ELR (cell line): ENCODE data around the gene GSAP.
"Not testable (repeated sequence)": the region's sequence is repeated elsewhere in the genome, so short reads cannot be mapped to it uniquely, and the experiment has no call there.

Experiments
- DNase-seq: peaks from one replicate; pipeline ENCODE4 v3.0.0-alpha.2; 2015; ENCODE audit warnings: low read depth

The GSAP gene, protein sequence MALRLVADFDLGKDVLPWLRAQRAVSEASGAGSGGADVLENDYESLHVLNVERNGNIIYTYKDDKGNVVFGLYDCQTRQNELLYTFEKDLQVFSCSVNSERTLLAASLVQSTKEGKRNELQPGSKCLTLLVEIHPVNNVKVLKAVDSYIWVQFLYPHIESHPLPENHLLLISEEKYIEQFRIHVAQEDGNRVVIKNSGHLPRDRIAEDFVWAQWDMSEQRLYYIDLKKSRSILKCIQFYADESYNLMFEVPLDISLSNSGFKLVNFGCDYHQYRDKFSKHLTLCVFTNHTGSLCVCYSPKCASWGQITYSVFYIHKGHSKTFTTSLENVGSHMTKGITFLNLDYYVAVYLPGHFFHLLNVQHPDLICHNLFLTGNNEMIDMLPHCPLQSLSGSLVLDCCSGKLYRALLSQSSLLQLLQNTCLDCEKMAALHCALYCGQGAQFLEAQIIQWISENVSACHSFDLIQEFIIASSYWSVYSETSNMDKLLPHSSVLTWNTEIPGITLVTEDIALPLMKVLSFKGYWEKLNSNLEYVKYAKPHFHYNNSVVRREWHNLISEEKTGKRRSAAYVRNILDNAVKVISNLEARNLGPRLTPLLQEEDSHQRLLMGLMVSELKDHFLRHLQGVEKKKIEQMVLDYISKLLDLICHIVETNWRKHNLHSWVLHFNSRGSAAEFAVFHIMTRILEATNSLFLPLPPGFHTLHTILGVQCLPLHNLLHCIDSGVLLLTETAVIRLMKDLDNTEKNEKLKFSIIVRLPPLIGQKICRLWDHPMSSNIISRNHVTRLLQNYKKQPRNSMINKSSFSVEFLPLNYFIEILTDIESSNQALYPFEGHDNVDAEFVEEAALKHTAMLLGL

DNA sequence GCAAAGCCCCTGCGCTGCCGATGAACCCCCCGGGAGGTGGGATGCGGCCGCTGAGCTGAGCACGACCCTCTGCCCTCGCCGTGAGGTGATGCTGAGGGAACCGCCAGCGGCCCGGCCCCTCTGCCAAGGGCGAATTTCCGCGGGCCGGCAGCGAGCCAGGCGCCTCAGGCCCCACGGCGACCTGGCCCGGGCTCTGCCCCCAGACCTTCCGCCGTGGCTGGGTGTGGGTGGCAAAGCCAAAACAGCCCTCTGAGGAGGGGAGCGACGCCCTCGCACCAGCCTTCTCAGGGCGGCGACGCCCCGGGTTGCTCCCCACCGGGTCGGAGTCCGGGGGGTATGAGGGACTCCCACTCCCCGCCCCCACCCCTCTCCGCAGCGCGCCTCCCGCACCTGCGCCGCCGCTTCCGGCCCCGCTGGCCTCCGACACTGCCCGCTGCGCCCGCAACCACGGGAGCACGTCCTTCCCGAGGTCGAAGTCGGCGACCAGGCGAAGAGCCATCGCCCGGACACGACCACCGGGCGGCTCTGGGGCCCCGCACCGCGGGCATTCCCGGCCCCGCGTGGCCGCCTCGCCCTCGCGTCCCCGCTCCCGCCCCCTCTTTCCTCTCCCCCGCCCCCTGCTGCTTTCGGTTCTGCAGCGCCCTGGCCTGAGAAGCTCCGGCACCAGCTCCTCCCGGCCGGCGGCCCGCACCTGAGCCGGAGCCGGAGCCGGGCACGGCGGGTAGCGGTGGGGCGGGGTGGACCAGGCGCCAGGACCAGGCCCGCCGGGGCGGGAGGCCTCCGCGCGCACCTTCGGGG lies at the start of gene GSAP:
GSAP (minus strand) TSS at position 527 of the 798 bp plus-strand sequence; CDS start at position 499, 28 bp downstream.
- peak; percentile 69 for DNase-seq

DNA sequence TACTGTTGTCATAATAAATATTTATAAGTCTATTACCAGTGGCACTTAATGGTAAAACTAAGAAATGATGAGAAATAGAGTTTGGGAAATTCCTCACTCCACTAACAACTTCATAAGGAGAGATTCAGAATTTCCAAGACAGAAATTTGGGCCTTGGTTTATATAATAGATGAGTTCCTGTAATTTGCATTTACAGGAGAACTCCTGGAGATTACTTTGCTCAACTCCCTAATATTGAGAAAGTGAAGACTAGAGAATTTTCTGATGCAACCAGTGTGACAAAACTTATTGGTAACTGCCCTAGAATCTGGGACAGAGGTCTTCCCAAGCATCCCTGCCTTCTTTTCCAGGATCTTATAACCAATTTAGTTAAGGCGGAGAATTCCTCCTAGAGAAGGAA lies 49.1 kb upstream of the GSAP start:
- DNase-seq: no peak

DNA sequence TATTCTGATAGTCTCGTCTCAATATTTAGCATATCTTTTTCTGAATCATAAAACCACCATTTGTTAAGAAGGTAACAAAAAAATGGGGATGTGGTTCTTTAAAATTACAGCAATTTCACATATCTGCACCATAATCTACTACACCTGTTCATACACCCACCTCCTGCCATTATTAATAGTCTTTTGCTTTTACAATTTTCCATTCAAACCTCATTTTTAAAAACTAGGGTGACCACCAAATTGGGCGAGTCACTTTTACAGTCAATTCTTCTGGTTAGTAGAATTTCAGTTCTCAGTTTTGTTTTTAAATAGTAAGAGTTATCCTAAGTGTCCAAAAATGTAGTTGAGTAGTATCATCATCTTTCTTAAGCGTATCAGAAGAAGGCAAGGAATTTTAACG lies 48.4 kb upstream of the GSAP start:
- no peak for DNase-seq

DNA sequence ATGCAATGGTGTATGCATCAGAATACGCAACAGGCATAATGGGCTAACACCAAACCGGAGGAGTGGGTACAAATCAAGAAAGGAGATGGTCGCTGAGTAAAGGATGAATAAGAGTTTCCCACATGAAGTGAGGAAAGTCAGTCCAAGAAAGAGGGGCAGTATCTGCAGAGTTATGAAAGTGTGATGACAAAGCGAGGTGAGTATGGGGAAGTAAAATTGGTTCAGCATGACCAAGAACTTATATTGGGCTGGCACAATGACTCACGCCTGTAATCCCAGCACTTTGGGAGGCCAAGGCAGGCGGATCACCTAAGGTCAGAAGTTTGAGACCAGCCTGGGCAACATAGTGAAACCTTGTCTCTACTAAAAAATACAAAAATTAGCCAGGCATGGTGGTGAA lies 47.5 kb upstream of the GSAP start:
- peak; percentile 89 for DNase-seq

DNA sequence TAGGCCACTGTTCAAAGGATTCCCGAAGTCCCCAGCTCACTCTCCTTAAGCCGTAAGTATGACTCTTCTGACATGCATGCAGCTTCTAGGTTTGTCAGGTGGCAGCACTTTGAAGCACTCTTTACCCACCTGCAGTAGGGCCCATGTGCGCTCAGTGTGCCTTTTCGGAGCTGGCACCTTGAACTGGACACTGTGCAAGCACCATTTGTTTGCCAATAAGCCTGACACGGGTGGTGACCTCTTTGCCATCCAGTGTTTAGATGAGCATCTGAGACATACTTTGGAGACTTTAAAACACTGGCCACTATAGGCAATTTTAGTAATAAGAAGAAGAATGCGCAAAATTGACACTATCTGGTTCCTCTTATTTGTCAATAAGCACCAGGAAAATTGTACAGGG lies 45.7 kb upstream of the GSAP start:
- DNase-seq: no peak

DNA sequence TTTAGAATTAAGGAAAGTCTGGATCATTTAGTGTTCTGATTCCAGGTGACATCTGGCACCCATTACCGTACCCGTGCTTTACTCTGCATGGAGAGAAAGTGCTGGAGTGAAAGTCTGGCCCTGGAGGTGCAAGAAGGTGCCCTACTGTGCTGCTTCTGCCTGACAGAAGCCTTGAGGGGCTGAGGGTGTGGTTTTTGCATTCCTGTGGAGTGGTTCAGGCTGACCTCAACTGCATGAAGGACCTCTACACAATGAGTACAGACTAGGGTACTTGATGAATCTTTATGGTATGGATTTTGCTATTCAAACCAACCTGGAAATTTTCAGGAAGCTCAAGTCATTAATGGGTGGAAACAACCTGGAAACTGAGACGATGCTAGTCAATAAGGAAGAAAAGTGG lies 45.1 kb upstream of the GSAP start:
- peak; percentile 63 for DNase-seq

DNA sequence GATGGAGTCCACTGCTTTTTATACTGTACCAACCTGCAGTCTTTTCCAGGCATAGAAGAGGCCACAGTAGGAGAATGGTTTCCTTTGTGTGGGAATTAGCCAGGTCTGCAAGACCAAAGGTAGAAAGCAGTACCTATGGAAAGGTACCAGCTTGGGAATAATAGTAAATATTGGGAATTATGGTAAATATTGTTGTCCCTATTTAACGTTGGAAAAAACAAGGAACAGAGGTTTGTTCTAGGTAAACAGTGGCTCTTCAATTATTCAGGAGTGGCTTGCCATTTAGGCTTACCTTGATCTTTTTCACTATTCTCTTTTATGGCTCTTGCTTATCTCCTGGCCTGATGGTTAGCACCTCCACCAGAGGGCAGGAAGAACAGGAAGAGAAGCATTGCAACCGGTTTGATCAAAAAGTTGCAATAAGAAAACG lies 43.9 kb upstream of the GSAP start:
- no peak for DNase-seq

DNA sequence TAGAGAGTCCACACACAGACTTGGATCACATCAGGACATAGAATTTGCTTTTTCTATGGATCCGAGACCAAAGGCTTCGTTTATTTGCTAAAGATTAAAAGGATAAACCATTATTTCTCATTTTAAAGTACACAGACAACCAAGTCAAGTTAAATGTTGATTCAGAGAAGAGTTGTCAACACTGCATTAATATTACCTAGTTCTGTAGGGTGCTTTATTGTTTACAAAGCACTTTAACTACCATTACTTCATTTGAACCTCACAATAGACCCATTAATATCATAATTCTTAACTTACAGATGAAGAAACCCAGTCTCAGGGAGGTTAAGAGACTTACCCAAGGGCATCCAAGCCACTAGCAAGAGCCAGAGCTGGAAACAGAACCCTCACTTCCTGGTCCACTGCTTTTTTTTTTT lies 43.2 kb upstream of the GSAP start:
- DNase-seq: no peak

DNA sequence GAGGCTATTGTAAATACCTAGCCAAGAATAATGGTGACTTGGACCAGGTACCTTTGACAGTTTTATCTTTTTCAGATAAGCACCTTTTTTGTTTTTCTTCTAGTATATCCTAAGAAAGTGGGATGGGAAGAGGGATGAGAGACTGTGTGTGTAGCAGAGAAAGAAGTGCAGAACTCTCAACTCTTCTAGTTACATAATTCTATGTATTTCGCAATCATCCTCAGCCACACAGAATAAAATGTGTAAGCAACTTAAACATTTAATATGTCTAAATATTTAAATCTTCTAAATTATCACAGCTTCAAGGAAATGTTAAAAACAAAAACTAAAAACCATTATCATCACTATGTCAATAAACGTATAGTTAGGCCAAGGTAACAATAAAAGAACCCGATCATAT lies 42.6 kb upstream of the GSAP start:
- no peak for DNase-seq

DNA sequence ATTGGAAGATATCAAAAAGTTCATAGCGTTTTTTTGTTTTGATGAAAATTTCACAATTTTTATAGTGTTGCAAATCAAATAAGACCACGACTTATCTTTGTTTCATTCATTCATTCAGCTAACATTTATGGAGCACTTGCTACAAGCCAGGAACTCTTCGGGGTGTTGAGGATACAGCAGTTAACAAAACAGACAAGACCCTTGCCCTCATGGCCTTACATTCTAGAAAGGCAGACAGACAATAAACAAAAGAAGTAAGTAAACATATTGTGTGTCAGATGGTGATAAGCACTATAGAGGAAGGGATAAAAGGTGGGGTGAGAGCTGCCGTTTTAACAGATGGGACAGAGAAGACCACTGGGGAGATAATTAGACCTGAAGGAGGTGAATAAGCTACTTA lies 41.6 kb upstream of the GSAP start:
- no peak for DNase-seq

DNA sequence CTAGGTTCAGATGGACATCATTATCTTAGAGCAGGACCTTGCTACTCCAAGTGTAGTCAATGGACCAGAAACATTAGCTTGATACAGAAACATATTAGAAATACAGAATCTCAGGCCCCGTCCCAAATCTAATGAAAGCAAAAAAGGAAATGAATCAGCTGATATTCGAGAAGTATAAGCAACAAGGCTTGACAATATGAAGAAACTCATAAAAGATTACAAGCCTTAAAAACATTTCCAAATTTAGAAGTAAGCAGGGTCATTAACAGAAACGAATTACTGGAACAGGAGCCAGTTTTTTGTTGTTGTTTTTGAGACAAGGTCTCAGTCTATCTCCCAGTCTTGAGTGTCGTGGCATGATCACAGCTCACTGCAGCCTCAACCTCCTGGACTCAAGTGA lies 40.5 kb upstream of the GSAP start:
- DNase-seq: no peak

DNA sequence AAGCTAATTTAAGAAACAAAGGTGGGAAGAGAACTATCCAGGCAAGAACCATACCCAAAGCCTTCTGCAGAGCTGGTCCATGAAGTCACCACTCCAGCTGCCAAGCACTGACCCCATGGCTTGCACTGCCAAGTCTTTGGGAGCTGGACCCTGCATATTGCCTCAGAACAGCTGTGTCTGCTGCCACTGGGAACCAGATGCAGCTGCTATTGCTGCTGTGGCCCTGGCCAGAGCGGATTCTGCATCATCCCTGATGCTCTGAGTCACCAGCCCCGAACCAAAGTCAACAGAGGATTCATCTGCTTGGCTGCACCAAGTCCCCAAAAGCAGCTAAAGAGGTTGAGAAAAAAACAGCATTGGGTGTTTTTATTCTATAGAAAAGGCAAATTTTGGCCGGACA lies 39.2 kb upstream of the GSAP start:
- peak; percentile 88 for DNase-seq

DNA sequence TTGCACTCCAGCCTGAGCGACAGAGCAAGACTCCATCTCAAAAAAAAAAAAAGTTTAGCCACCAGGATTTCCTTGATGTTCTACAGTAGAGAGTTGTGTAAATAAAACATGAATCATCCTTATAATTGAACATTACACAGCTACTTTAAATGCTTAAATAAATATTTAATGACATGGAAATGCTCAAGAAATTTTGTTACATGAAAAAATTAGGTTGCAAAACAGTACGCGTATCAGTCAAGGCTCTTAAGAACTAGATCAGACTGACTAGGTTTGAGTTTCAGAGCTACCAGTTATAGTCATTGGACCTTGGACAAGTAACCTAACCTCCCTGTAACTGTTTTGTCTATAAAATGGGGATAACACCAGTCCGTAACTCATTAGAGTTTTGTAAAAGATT lies 38.7 kb upstream of the GSAP start:
- no peak for DNase-seq

DNA sequence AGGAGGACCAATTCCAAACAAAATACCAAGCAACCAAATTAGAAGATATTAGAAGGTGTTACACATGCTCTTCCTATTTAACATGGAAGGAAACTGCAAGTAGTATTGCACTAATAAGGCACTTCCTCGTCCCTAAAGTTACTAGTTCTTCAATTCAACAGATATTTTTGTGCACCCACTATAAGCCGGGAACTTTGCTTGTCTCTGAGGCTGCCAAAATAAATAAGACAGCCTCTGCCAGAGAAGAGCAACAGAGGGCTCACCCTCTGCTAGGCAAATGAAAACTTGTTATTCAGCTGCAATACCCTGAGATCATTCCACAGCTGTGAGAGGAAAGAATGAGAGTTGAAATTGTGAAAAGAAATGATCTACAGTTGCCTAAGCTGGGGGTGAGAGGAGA lies 37.4 kb upstream of the GSAP start:
- no peak for DNase-seq

DNA sequence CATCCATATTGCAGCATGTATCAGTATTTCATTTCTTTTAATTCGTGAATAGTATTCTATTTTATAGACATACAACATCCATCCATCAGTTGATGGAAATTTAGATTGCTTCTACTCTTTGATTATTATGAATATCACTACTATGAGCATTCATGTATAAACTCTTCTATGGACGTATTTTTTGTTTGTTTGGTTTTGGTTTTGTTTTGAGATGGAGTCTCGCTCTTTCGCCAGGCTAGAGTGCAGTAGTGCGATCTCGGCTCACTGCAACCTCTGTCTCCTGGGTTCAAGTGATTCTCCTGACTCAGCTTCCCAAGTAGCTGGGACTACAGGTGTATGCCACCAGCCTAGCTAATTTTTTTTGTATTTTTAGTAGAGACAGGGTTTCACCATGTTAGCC lies 35.8 kb upstream of the GSAP start:
- not testable (repeated sequence) for DNase-seq

DNA sequence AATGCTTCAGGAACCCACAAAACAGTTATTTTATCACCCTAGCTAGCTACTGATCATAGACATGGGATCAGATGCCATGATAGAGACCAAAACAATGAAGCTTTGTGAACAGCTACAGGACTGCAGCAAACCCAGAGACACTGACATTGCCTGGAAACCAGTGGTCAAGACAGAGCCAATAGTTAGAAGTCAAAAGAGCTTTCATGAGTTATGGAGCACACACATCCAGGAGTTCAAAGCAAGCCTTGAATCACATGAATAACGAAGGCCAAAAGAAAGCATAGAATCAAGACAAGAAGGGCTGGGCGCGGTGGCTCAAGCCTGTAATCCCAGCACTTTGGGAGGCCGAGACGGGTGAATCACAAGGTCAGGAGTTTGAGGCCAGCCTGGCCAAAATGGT lies 34.5 kb upstream of the GSAP start:
- no peak for DNase-seq

DNA sequence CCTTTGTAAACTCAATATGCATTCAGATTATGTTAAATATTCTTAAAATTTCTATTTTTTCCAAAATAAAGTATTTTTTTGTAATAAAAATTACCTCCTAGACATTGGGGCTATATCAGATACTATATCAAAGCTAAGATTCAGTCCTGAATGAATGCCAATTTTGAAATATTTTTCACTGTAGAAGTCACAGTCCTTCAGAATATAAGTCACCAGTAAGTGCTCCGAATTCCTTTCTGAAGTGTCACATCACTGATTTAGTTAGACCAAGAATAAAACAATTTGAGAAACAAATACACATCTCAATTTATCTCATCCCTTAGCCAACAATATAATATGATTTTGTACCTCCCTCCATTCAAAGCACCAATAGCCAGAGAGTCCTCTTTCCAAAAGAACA lies 33.9 kb upstream of the GSAP start:
- DNase-seq: peak; percentile 73

DNA sequence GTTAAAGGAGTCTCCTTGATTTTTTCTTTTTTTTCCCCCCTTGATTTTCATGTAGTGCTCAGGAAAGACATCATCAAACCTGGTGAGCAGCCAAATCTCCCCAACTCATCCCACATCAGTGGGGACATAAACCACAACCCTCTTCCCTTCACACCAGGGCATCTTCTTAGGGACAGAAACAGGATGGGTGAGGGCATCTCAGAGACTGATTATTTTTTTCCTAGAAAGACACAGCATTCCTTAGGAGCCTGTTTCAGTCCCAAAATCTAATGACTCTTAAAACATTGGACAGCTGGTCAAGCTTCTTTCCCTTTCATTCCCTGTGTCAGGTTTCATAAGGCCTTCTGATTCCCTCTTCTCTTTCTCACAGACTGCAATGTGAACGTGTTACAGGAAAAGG lies 31.5 kb upstream of the GSAP start:
- DNase-seq: no peak

DNA sequence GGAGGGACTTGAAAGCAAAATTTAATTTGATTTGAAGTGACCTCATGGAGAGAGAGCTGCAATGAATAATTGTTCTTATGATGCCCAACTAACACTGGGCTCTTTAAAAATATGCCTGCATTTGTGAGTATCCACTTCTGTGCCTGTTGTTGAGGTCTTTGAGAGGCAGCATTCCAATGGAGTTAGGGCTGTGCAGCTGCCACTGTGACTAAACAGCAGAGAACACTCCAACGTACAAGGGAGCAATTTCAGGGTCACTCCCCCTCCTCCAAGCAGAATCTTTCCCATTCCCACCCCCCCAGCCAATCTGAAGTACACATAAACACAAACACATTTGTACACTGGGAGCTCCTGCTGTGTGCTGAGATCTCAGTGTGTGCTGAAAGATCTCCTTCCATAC lies 28.0 kb upstream of the GSAP start:
- DNase-seq: peak; percentile 58

DNA sequence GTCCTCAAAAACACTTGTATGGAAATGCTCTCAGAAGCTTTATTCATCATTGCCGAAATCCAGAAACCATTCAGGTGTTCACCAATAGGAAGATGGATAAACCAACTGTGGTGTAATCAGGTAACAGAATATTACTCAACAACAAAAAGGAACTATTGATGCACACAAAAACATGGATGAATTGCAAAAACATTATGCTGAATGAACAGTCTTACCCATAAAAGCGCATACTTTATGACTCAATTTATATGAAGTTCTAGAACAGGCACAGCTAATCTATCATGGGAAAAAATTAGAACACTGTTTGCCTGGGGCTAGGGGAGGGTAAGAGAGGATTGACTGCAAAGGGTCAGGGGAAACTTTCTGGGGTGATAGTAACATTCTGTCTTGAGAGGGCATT lies 26.9 kb upstream of the GSAP start:
- peak; percentile 42 for DNase-seq

DNA sequence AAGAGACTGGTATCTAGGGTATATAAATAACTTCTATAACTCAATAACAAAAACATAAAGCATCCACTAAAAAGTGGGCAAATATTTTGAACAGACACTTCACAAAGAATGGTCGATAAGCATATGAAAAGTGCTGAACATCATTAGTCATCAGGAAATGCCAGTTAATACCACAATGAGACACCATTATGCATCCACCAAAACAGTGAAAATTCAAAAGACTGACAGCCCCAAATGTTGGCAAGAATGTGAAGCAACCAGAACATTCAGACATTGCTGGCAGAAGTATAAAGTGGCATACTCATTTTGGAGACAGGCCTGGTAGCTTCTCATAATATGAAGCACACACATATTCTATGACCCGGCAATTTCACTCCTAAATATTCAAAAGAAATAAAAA lies 26.5 kb upstream of the GSAP start:
- DNase-seq: peak; percentile 88

DNA sequence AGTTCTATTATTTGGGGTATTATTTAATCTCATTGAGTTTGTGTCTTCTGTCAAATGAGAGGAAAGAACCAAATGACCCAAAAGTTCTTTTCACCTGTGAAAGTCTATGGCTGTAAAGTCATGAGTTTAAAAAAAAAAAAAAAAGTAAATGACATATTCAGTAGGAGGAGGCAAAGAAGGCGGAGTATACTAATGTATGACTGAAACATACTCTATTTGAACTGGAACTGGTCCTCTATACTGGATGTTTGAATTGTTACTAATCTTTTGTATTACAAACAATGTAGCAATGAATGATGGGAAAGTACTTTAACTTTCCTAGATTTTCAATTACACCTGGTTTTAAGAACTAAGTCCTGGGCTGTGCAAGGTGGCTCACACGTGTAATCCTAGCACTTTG lies 24.9 kb upstream of the GSAP start:
- peak; percentile 51 for DNase-seq

DNA sequence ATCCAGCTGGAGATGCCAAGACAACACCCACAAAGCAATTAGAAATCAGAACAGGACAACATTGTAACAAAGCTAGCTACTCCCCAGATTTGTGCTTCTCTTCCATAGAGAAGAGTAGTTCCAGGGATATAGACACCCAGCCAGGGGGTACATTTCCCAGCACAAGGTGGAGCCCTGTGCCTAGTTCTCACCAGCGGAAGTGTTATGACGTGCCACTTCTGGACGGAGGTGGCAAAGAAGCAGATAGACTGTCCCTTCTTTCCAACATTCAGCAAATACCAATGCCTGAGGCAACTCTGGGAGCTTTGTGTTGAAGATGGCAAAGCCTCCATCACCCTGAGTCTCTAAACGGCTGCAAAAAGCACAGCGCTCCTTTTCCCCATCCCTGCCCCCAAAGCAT lies 23.4 kb upstream of the GSAP start:
- DNase-seq: peak; percentile 48
